DLD1 (cell line): ENCODE measurements around the gene NCAM1.

Experiments
- in situ Hi-C: cut with HindIII; loops from 2 replicates; pipeline ENCODE4 v1.10.0; 2017; ENCODE audit warnings: low sequenced_read_pairs

NCAM1 gene

GRCh38 chr11:113124578-113124977, 163.4 kb downstream of the NCAM1 start:
- in situ Hi-C loops: no loop called here

DNA sequence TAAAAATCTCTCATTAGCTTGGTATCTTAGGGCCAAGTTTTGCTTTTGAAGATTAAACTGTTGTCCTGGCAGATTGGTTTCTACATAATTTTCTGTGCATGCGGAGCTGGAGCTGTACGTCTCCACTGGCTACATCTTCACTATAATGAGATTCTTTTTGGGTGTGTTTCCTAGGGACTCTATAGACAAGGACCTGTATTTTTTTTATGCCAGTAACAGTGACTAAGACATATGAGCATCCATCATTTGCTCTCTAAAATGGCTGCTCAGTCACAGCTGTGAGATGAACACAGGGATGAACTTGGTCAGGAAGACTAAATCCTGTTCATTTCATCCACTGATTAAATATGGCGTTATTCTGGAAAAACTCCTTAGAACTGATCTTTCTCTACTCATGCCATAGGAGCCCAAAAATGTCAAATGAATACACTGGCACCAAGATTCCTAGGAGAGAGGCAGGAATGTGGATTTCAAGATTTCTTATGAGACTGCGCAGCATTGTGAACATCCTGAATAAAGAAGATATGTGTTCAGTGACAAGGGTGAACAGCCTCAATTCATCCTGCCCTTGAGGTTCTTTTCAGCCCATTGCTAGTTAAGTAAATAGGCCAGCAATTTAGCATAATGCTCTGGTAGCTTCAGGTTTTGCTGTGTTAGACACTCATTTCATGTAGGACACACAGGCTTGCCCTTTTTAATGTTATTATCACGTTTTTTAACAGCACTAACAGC, 168.2 kb downstream of the NCAM1 start:
- in situ Hi-C loops: no loop called here

- in situ Hi-C loops: no loop called here
These were observed 170.0 kb downstream of the NCAM1 start for GRCh38 chr11:113131036-113131775.

GRCh38 chr11:113133071-113133470, 171.9 kb downstream of the NCAM1 start:
- in situ Hi-C loops: no loop called here

GRCh38 chr11:113134626-113135025, 173.4 kb downstream of the NCAM1 start:
- in situ Hi-C loops: no loop called here

DNA sequence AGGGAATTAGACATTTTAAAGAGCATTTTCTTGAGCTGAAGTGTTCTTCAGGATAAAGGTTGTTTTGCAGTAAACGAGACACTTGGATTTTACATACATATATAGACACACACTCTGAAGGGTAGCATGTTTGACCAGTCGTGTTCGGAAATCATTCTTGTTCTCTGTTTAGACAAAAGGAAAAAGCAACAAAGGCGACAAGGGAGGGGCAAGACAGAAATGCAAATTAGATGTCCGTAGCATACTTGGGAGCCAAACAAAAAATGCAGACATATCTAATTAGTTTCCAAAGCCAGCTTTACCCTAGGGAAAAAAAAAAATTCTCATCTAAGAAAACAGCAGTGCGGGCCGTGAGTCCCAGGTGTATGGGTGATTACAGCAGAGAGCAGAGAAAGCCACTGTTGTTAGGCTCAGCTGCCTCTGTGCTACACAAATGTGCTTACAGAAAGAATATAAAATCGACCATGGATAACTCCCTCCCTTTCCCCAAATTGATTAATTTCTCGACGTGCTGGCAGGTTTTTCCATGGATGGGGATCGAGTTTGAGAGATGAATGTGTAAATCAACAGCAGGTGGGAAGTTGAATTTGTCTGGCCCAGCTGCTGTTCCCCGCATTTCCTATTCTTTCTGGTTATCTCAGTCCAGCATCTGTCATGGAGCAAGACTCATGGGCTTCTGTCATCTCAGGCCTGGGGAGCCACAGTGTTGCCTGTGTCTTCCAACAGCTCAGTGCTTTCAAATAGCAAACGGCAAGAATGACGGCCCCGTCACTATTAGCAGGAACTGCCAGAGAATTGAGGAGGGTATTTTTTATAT, 176.7 kb downstream of the NCAM1 start:
- in situ Hi-C loops: no loop called here

DNA sequence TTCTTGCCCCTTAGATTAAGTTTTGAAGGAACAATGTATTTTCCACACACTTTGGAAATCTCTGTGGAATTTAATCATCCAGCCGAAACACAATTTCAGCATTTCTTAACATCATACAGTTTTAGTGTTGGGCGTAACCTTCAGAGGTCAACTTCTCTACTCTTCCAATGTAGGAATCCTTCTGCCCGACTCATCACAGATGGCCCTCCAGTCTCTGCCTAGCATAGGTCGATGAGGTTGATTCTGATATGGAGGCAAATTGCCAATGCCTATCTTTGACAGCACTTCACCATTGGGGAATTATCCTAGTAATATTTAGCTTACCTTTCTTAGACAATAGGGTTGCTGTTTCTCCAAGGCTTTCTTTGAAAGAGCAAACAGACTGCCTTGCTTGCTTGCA, 177.5 kb downstream of the NCAM1 start:
- in situ Hi-C loops: no loop called here

GRCh38 chr11:113141010-113141409, 179.8 kb downstream of the NCAM1 start:
- in situ Hi-C loops: no loop called here

DNA sequence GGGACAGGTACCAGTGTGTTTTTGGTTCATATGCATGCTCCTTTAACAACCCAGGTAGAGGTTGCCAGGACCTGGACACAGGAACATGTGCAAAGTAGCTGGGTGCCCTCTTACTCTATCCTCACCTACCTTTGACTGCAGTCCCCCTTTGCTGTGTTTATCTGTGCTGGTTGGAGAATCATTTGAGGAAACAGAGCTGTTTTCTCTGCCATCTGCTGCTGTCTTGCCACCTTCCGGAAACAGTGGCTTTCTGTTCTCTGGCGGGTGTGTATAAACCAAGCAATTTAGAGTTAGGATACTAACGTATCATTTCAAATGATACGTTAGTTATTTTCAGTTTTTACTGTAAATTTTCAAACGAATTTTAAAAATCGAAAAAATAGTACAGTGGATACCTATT, 181.3 kb downstream of the NCAM1 start:
- in situ Hi-C loops: no loop called here

- in situ Hi-C loops: no loop called here
These were observed 186.0 kb downstream of the NCAM1 start for GRCh38 chr11:113147249-113147648.

- in situ Hi-C loops: no loop called here
These were observed 186.9 kb downstream of the NCAM1 start for GRCh38 chr11:113148076-113148475.

GRCh38 chr11:113148652-113149051, 187.4 kb downstream of the NCAM1 start:
- in situ Hi-C loops: no loop called here

GRCh38 chr11:113151521-113151920, 190.3 kb downstream of the NCAM1 start:
- in situ Hi-C loops: no loop called here

DNA sequence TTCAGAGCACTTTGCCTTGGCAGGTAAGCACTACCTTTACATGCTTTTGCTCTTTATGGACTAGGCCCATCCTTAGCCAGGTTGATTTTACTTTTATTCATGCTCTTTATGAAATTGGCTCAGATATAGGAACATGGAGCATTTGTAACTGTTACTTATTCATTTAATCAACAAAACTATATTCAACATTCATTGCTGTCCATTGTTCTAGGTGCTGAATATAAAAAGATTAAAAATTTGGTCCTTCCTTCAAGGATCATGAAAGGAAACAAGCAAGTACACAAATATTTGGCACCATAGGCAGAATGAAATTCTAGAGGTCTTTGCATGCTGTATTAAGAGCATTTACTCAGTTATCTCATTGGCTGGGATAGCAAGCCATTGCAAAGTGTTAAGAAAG, 191.3 kb downstream of the NCAM1 start:
- in situ Hi-C loops: no loop called here

DNA sequence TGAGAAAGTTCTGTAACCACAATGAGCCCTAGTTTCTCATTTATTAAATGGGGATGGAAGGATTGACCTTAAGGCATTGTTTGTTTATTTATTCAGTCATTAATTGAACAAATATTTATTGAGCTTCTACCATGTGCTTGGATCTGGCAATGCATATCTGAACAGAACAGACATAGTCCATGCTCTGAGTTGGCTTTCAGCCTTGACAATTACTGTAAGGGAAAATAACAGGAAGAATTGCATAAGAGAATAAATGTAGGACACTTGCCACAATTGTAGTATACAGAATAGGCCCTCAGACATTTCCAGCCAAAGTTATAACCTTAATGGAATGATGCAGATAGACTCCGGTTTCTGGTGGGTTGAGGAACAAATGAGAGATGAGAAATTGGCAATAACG, 192.6 kb downstream of the NCAM1 start:
- in situ Hi-C loops: no loop called here

- in situ Hi-C loops: no loop called here
These were observed 199.0 kb downstream of the NCAM1 start for GRCh38 chr11:113159988-113160807.

GRCh38 chr11:113160808-113161124, 199.5 kb downstream of the NCAM1 start:
- in situ Hi-C loops: no loop called here

DNA sequence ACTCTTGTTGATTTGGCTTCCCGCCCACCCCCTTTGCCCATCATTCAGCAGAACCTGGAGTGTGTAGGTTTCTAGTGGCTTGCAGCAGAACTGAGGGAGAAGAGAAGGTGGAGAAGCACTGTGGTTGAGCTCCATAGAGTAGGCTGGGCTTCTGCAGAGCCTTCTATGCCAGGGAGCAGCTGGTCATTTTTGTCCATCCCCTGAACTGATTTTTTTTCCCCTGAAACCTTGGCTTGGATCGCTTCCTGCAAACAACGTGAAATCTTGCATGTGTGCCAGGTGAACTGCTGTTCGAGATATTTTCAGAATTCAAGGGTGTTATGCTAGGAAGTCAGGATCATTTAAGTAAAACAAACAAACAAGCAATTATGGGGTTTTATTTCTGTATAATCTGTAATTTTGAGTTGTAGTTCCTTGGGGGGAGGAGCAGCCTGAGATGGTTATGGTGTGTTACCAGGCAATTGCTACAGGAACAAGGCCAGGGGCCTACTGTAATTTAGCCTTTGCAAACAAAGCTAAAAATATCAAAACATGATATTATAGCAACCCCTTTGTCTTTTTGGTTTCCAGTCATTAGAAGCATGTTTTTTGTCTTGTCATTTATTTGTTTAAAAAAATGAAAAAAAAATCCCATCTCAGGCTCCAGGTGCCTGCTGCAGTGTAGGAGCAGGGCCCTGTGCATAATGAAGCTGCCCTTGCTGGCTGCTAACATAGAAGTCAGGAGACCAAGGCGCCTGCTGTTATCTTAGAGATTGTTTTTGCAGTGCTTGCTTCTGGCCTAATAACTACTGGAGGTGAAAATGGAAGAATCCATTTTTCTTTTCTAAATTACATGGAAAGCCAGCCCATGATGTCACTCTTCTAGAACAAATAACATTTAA, 200.7 kb downstream of the NCAM1 start:
- in situ Hi-C loops: no loop called here

GRCh38 chr11:113162592-113162962, 201.4 kb downstream of the NCAM1 start:
- in situ Hi-C loops: no loop called here
